OCI-LY1 (cell line): Measurements from ENCODE around the gene ZP4.
A peak's percentile ranks its signal among the peaks of the same experiment; 100 is the strongest.

ENCODE experiments used
- H2AFZ ChIP-seq: fragments of 200-600 bp; sonication (generic), shearing (Covaris generic); 2 replicates; pipeline ENCODE4 v1.6.0; 2014; ENCODE audit warnings: antibody characterized with exemption, mild to moderate bottlenecking, low read length
- H3F3A ChIP-seq: fragments of 200-600 bp; sonication (generic), shearing (Covaris generic); 2 replicates; pipeline ENCODE4 v1.6.0; 2014; ENCODE audit warnings: mild to moderate bottlenecking, antibody characterized with exemption, low read length, moderate library complexity; ENCODE audit not compliant: insufficient read depth
- H3K27ac ChIP-seq: fragments of 200-600 bp; sonication (generic); 2 replicates; pipeline ENCODE4 v1.5.1; 2014; ENCODE audit warnings: low read length, mixed run types, mild to moderate bottlenecking, low read depth; ENCODE audit not compliant: poor library complexity, severe bottlenecking
- H3K27me3 ChIP-seq: fragments of 200-600 bp; sonication (generic); 2 replicates; pipeline ENCODE4 v1.6.0; 2014; ENCODE audit warnings: antibody characterized with exemption, mild to moderate bottlenecking, low read length, moderate library complexity; ENCODE audit not compliant: insufficient read depth
- H3K36me3 ChIP-seq: fragments of 200-600 bp; sonication (generic); 2 replicates; pipeline ENCODE4 v1.6.1; 2014; ENCODE audit warnings: mild to moderate bottlenecking, antibody characterized with exemption, low read length, moderate library complexity, mixed read lengths; ENCODE audit not compliant: insufficient read depth
- H3K4me1 ChIP-seq: fragments of 200-600 bp; sonication (generic); 2 replicates; pipeline ENCODE4 v1.5.1; 2014; ENCODE audit warnings: mild to moderate bottlenecking, low read length, moderate library complexity; ENCODE audit not compliant: insufficient read depth, severe bottlenecking
- H3K4me2 ChIP-seq: fragments of 200-600 bp; sonication (generic), shearing (Covaris generic); 2 replicates; pipeline ENCODE4 v1.6.1; 2014; ENCODE audit warnings: low read length
- H3K4me3 ChIP-seq: fragments of 200-600 bp; sonication (generic); 2 replicates; pipeline ENCODE4 v1.5.1; 2014; ENCODE audit warnings: low read length, low read depth, mild to moderate bottlenecking, mixed read lengths; ENCODE audit not compliant: poor library complexity, severe bottlenecking
- H3K79me2 ChIP-seq: fragments of 200-600 bp; shearing (Covaris generic); 2 replicates; pipeline ENCODE4 v1.6.1; 2016; ENCODE audit warnings: mixed run types, low read length, mixed read lengths; ENCODE audit not compliant: insufficient read depth
- H3K9ac ChIP-seq: fragments of 200-600 bp; sonication (generic), shearing (Covaris generic); 2 replicates; pipeline ENCODE4 v1.6.1; 2014; ENCODE audit warnings: mild to moderate bottlenecking, low read length, mixed read lengths
- H3K9me2 ChIP-seq: fragments of 200-600 bp; sonication (generic), shearing (Covaris generic); 2 replicates; pipeline ENCODE4 v1.6.1; 2014; ENCODE audit warnings: low read depth, mild to moderate bottlenecking, low read length, mixed read lengths
- H3K9me3 ChIP-seq: fragments of 200-600 bp; shearing (Covaris generic); 2 replicates; pipeline ENCODE4 v1.6.1; 2014; ENCODE audit warnings: low read length, mixed read lengths
- H4K20me1 ChIP-seq: fragments of 200-600 bp; sonication (generic), shearing (Covaris generic); 2 replicates; pipeline ENCODE4 v1.6.0; 2016; ENCODE audit warnings: mild to moderate bottlenecking, low read length; ENCODE audit not compliant: insufficient read depth
- EZH2 ChIP-seq: fragments of 200-600 bp; sonication (generic), shearing (Covaris generic); IDR thresholded peaks from 2 replicates; pipeline ENCODE4 v1.8.0; 2017; ENCODE audit warnings: borderline replicate concordance, mixed run types, mild to moderate bottlenecking, antibody characterized with exemption, low read length, moderate library complexity, mixed read lengths
- TF ChIP-seq, protein P1 (sequence below): fragments of 200-600 bp; sonication (generic), shearing (Covaris generic); IDR thresholded peaks from 2 replicates; pipeline ENCODE4 v1.5.1; 2017; ENCODE audit warnings: mild to moderate bottlenecking, antibody characterized with exemption, low read length, moderate library complexity, mixed read lengths

The ZP4 gene

DNA sequence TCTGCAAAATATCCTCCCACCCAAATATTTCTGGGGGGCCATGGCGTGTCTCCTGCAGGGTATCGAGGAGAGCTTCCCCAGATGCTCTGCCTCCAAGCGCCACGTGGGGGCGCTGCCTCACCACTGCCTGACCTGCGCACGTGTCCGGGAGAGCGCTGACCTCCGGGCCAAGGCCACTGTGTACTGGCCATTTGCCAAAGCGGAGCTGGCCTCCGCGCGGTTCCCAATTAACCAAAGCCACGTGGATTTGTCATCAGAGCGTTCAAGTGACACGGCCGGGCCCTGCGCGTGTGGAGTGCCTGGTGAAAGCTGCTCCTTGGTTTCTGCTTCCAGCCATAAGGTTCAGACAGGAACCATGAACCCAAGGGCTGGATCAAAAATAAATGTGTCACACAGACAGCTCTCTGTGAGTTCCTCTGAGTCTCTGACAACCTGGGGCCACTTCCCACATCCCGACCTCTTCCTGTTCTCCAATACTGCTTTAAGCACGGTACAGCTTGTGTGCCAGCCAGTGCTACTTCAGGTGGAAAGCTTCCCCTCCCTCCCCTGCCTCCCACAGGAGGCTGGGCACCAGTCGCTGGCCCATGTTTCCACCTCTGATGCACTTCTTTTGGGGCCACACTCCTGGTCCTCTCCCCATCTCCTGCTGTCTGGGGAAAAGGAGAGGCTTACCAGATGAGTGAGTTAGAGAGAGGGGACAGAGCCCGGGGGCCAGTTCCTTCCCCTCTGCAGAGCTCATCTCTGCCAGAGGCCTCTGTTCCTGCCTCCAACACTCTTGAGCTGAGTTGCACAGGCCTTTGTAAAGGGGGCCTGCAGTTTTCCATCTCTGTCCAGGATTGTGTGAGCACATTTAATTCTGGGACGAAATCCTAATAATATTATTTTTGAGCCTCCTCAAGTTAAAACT is 26.1 kb downstream of the ZP4 start:
- Histone ChIP-seq H3K9me3 (no peaks in the 10 kb centered on the region), H4K20me1 (no peaks in the 10 kb centered on the region), H3K4me3 (no peak overlapping the region), H2AFZ (no peak overlapping the region), H3K9ac (no peak overlapping the region), H3K36me3 (no peaks in the 10 kb centered on the region), H3K4me1 (no peaks in the 10 kb centered on the region), H3K27me3 (no peaks in the 10 kb centered on the region), H3K79me2 (no peaks in the 10 kb centered on the region), H3K27ac (no peak overlapping the region), H3K9me2 (no peaks in the 10 kb centered on the region), H3F3A (no peaks in the 10 kb centered on the region), H3K4me2 (no peak overlapping the region)
- TF ChIP-seq EZH2: no peak
- TF ChIP-seq, protein P1, sequence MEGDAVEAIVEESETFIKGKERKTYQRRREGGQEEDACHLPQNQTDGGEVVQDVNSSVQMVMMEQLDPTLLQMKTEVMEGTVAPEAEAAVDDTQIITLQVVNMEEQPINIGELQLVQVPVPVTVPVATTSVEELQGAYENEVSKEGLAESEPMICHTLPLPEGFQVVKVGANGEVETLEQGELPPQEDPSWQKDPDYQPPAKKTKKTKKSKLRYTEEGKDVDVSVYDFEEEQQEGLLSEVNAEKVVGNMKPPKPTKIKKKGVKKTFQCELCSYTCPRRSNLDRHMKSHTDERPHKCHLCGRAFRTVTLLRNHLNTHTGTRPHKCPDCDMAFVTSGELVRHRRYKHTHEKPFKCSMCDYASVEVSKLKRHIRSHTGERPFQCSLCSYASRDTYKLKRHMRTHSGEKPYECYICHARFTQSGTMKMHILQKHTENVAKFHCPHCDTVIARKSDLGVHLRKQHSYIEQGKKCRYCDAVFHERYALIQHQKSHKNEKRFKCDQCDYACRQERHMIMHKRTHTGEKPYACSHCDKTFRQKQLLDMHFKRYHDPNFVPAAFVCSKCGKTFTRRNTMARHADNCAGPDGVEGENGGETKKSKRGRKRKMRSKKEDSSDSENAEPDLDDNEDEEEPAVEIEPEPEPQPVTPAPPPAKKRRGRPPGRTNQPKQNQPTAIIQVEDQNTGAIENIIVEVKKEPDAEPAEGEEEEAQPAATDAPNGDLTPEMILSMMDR: peak; percentile 79

DNA sequence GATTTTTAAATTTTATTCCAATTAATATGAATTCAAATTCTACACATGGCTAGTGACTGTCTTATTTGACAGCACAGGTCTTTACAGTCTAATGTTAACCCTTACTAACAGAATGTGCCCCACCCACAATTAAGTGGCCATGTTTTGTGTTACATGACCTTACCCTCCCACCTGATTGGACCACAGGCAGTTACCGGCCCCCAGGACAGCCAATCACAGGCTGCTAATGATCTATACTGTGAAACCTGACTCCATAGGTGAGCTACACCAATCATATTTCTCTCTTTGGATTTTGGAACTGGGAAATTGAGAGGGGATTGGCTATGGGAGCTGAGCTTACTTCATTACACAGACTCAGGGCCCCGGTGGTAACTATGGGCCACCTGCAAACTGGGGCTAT is 27.5 kb downstream of the ZP4 start:
- no peak overlapping the region for H3K9ac ChIP-seq

DNA sequence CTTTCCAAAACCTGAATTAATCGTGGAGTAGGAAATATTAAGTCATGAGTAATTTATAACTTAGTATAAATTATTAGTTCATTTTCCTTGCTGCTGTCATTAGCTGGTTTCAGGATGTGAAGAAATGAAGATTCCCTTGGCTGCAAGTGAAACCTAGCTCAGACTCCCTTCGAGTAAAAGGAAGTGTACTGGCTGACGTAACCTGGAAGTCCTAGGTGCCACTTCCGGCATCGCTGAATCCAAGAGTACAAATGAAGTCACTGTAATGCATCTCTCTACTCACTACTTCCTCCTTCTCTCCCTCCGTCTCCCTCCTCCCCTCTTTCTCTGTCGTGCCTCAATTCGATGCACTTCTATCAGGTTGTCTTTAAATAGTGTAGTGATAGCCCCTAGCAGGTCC is 28.8 kb downstream of the ZP4 start:
- H3K4me2 ChIP-seq: no peak overlapping the region
- H4K20me1 ChIP-seq: no peaks in the 10 kb centered on the region
- H3F3A ChIP-seq: no peaks in the 10 kb centered on the region
- no peaks in the 10 kb centered on the region for H3K9me3 ChIP-seq
- no peaks in the 10 kb centered on the region for H3K79me2 ChIP-seq
- no peak overlapping the region for H3K27ac ChIP-seq
- no peak overlapping the region for H3K9ac ChIP-seq
- no peaks in the 10 kb centered on the region for H3K9me2 ChIP-seq
- no peak overlapping the region for H3K4me3 ChIP-seq
- H2AFZ ChIP-seq: no peak overlapping the region
- TF ChIP-seq EZH2: no peak
- TF ChIP-seq, protein P1: no peak
- H3K4me1 ChIP-seq: no peaks in the 10 kb centered on the region
- no peaks in the 10 kb centered on the region for H3K27me3 ChIP-seq
- H3K36me3 ChIP-seq: no peaks in the 10 kb centered on the region

More for the DNA sequence above, 27.5 kb downstream of the ZP4 start:
- H3K4me2 ChIP-seq: no peak overlapping the region
- no peak for TF ChIP-seq EZH2
- TF ChIP-seq, protein P1: no peak
- no peak overlapping the region for H3K4me3 ChIP-seq
- no peaks in the 10 kb centered on the region for H3F3A ChIP-seq
- no peaks in the 10 kb centered on the region for H3K36me3 ChIP-seq
- H3K4me1 ChIP-seq: no peaks in the 10 kb centered on the region
- no peaks in the 10 kb centered on the region for H3K79me2 ChIP-seq
- H3K27ac ChIP-seq: no peak overlapping the region
- no peak overlapping the region for H2AFZ ChIP-seq
- H4K20me1 ChIP-seq: no peaks in the 10 kb centered on the region
- H3K27me3 ChIP-seq: no peaks in the 10 kb centered on the region
- no peaks in the 10 kb centered on the region for H3K9me3 ChIP-seq
- H3K9me2 ChIP-seq: no peaks in the 10 kb centered on the region
